ENCODE results near the gene TFDP1.

Gene TFDP1

GRCh38 chr13:113661509-113661908 lies 77.0 kb downstream of the TFDP1 start:
- DNase-seq (ENCODE audit: low read depth in 3 of 3, low spot score in 1 of 3) = no peak

- DNase-seq (ENCODE audit: low read depth in 3 of 3, low spot score in 1 of 3) = no peak
These were observed 79.4 kb downstream of the TFDP1 start for GRCh38 chr13:113663934-113664333.

GRCh38 chr13:113664751-113665596 lies 80.4 kb downstream of the TFDP1 start:
- no peak for DNase-seq (ENCODE audit: low read depth in 3 of 3, low spot score in 1 of 3)

- no peak for DNase-seq (ENCODE audit: low read depth in 3 of 3, low spot score in 1 of 3)
These were observed 81.2 kb downstream of the TFDP1 start for GRCh38 chr13:113665597-113666328.

GRCh38 chr13:113666329-113666670 lies 81.7 kb downstream of the TFDP1 start:
- no peak for DNase-seq (ENCODE audit: low read depth in 3 of 3, low spot score in 1 of 3)

- DNase-seq (ENCODE audit: low read depth in 3 of 3, low spot score in 1 of 3) = no peak
These were observed 82.6 kb downstream of the TFDP1 start, which contains the start of gene GRK1 for GRCh38 chr13:113666951-113667701. Gene GRK1, plus strand, starts transcription at chr13:113667219. Its CDS starts 168 bp downstream, at chr13:113667387.

GRCh38 chr13:113667771-113668490 lies 83.4 kb downstream of the TFDP1 start:
- no peak for DNase-seq (ENCODE audit: low read depth in 3 of 3, low spot score in 1 of 3)

GRCh38 chr13:113668491-113668971 lies 84.0 kb downstream of the TFDP1 start:
- no peak for DNase-seq (ENCODE audit: low read depth in 3 of 3, low spot score in 1 of 3)

GRCh38 chr13:113669231-113669754 lies 84.7 kb downstream of the TFDP1 start:
- no peak for DNase-seq (ENCODE audit: low read depth in 3 of 3, low spot score in 1 of 3)

- no peak for DNase-seq (ENCODE audit: low read depth in 3 of 3, low spot score in 1 of 3)
These were observed 85.3 kb downstream of the TFDP1 start for GRCh38 chr13:113669755-113670341.

- DNase-seq (ENCODE audit: low read depth in 3 of 3, low spot score in 1 of 3) = no peak
These were observed 86.0 kb downstream of the TFDP1 start for GRCh38 chr13:113670541-113670940.

GRCh38 chr13:113671066-113672001 lies 86.8 kb downstream of the TFDP1 start:
- no peak for DNase-seq (ENCODE audit: low read depth in 3 of 3, low spot score in 1 of 3)

- DNase-seq (ENCODE audit: low read depth in 3 of 3, low spot score in 1 of 3) = no peak
These were observed 87.6 kb downstream of the TFDP1 start for GRCh38 chr13:113672002-113672651.

Measured in stimulated activated CD4-positive, alpha-beta T cell treated with anti-CD3 and anti-CD28 coated beads, TNF-alpha, amount 100 ng/mL, for 1 hour (primary cell).